SK-N-SH treated with all-trans-retinoic acid at 6 μM for 48 hours (cell line): ENCODE data around the gene HPCAL1.

Experiments
- ATAC-seq: fragments of 200-7000 bp; cut with Tn5 transposase; 3 replicates; pipeline ENCODE4 v1.9.1; 2020; ENCODE audit warnings: mild to moderate bottlenecking, moderate library complexity
- ARNTL ChIP-seq: fragments of 450-650 bp; formaldehyde crosslinking; IDR thresholded peaks from 2 replicates; pipeline ENCODE4 v1.5.0; 2020; ENCODE audit warnings: low read depth, mild to moderate bottlenecking, moderate library complexity, borderline replicate concordance
- BACH2 ChIP-seq: fragments of 250-450 bp; sonication (Bioruptor Pico); IDR thresholded peaks from 2 replicates; pipeline ENCODE4 v1.9.0; 2021; ENCODE audit warnings: mild to moderate bottlenecking, borderline replicate concordance
- CSDC2 ChIP-seq: fragments of 250-450 bp; sonication (Bioruptor Pico); IDR thresholded peaks from 2 replicates; pipeline ENCODE4 v1.5.0; 2020; ENCODE audit warnings: mild to moderate bottlenecking, moderate library complexity
- ESRRG ChIP-seq: fragments of 250-450 bp; sonication (Bioruptor Pico); IDR thresholded peaks from 2 replicates; pipeline ENCODE4 v1.6.1; 2021; ENCODE audit warnings: mild to moderate bottlenecking
- GLIS3 ChIP-seq: fragments of 250-450 bp; sonication (Bioruptor Pico); IDR thresholded peaks from 2 replicates; pipeline ENCODE4 v1.5.0; 2020; ENCODE audit warnings: mild to moderate bottlenecking, moderate library complexity
- ISL1 ChIP-seq: fragments of 250-450 bp; sonication (Bioruptor Pico); IDR thresholded peaks from 2 replicates; pipeline ENCODE4 v2.1.2; 2022; ENCODE audit warnings: mild to moderate bottlenecking, moderate library complexity
- OSR1 ChIP-seq: fragments of 250-450 bp; sonication (Bioruptor Pico); IDR thresholded peaks from 2 replicates; pipeline ENCODE4 v1.8.0; 2022; ENCODE audit warnings: moderate library complexity, mild to moderate bottlenecking, inconsistent platforms
- PPARA ChIP-seq: fragments of 250-450 bp; sonication (Bioruptor Pico); IDR thresholded peaks from 2 replicates; pipeline ENCODE4 v1.5.0; 2020; ENCODE audit warnings: mild to moderate bottlenecking, borderline replicate concordance
- RARB ChIP-seq: fragments of 250-450 bp; sonication (Bioruptor Pico); IDR thresholded peaks from 2 replicates; pipeline ENCODE4 v1.8.0; 2021; ENCODE audit warnings: mild to moderate bottlenecking, moderate library complexity
- SNAI2 ChIP-seq: fragments of 250-450 bp; sonication (Bioruptor Pico); IDR thresholded peaks from 2 replicates; pipeline ENCODE4 v1.5.0; 2020; ENCODE audit warnings: mild to moderate bottlenecking, moderate library complexity
- TCF4 ChIP-seq: fragments of 250-450 bp; sonication (Bioruptor Pico); IDR thresholded peaks from 2 replicates; pipeline ENCODE4 v1.8.0; 2021; ENCODE audit warnings: mild to moderate bottlenecking, moderate library complexity, borderline replicate concordance
- TOX ChIP-seq: fragments of 250-450 bp; sonication (Bioruptor Pico); IDR thresholded peaks from 2 replicates; pipeline ENCODE4 v1.8.0; 2021; ENCODE audit warnings: mild to moderate bottlenecking, moderate library complexity, borderline replicate concordance
- ZC3H10 ChIP-seq: fragments of 250-450 bp; sonication (Bioruptor Pico); IDR thresholded peaks from 2 replicates; pipeline ENCODE4 v1.5.1; 2021; ENCODE audit warnings: mild to moderate bottlenecking, moderate library complexity
- ZFP3 ChIP-seq: fragments of 250-450 bp; sonication (Bioruptor Pico); IDR thresholded peaks from 2 replicates; pipeline ENCODE4 v1.5.0; 2020; ENCODE audit warnings: mild to moderate bottlenecking, moderate library complexity
- ZNF565 ChIP-seq: fragments of 450-650 bp; formaldehyde crosslinking; conservative IDR thresholded peaks from 2 replicates; pipeline ENCODE4 v1.5.0; 2020; ENCODE audit warnings: low read depth, mild to moderate bottlenecking, moderate library complexity
- ZNF70 ChIP-seq: fragments of 450-650 bp; formaldehyde crosslinking; IDR thresholded peaks from 2 replicates; pipeline ENCODE4 v1.5.0; 2020; ENCODE audit warnings: mild to moderate bottlenecking, moderate library complexity
- ZNF8 ChIP-seq: fragments of 450-650 bp; formaldehyde crosslinking; IDR thresholded peaks from 2 replicates; pipeline ENCODE4 v1.5.0; 2020; ENCODE audit warnings: mild to moderate bottlenecking, moderate library complexity
- TF ChIP-seq, protein P1 (sequence below): fragments of 250-450 bp; sonication (Bioruptor Pico); IDR thresholded peaks from 2 replicates; pipeline ENCODE4 v1.5.1; 2020; ENCODE audit warnings: low read depth, mild to moderate bottlenecking, moderate library complexity
- TF ChIP-seq, protein P2 (sequence below): fragments of 250-450 bp; sonication (Bioruptor Pico); IDR thresholded peaks from 2 replicates; pipeline ENCODE4 v1.5.0; 2020; ENCODE audit warnings: mild to moderate bottlenecking, moderate library complexity
- TF ChIP-seq, protein P3 (sequence below): fragments of 250-450 bp; sonication (Bioruptor Pico); IDR thresholded peaks from 2 replicates; pipeline ENCODE4 v1.8.0; 2021; ENCODE audit warnings: low read depth, mild to moderate bottlenecking, moderate library complexity, borderline replicate concordance
- TF ChIP-seq, protein P4 (sequence below): fragments of 250-450 bp; sonication (Bioruptor Pico); IDR thresholded peaks from 2 replicates; pipeline ENCODE4 v1.5.1; 2021; ENCODE audit warnings: mild to moderate bottlenecking, moderate library complexity
- TF ChIP-seq, protein P5 (sequence below): fragments of 250-450 bp; sonication (Bioruptor Pico); IDR thresholded peaks from 2 replicates; pipeline ENCODE4 v1.8.0; 2020; ENCODE audit warnings: mild to moderate bottlenecking, moderate library complexity, borderline replicate concordance

Gene HPCAL1

DNA sequence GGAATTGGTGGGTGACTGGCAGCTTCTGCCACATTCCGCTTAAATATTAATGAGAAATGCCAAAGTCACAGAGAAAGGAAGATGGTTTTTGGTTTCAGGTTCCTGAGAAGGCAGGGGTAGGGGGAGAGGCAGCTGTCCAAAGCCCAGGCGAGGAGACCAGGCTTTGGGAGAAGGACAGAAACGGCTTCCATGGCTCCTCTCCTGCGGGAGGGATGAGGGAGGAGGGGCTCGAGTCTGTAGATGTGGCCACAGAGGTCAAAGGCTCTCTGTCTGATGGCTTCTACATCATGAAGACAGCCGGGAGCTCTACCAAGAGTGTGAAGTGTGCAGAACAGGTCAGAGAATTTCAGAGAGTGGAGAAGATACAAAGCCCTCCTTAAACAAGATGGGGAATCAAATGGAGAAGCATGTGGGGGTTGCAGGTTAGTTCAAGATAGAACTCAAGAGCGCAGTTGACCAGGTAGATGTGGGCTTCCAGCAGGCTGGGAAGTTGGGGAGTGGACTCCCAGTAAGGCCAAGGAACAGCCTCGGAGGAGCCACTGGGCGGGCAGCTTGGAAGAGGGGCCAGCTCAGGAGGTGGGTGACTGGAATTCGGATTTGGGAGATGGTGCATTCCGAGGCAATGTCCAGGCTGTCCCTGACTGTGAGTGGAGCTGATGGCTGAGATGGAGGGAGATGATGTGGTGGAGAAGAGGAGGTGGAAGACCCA, 23.8 kb upstream of the HPCAL1 start:
- no peak for ATAC-seq
- TF ChIP-seq ESRRG (CRISPR knock-in tag) = no peak
- no peak for TF ChIP-seq OSR1 (CRISPR knock-in tag)
- TF ChIP-seq RARB (CRISPR knock-in tag) = no peak
- TF ChIP-seq, protein P1, sequence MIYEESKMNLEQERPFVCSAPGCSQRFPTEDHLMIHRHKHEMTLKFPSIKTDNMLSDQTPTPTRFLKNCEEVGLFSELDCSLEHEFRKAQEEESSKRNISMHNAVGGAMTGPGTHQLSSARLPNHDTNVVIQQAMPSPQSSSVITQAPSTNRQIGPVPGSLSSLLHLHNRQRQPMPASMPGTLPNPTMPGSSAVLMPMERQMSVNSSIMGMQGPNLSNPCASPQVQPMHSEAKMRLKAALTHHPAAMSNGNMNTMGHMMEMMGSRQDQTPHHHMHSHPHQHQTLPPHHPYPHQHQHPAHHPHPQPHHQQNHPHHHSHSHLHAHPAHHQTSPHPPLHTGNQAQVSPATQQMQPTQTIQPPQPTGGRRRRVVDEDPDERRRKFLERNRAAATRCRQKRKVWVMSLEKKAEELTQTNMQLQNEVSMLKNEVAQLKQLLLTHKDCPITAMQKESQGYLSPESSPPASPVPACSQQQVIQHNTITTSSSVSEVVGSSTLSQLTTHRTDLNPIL (CRISPR knock-in tag) = no peak
- TF ChIP-seq ZNF70 (CRISPR knock-in tag) = no peak
- no peak for TF ChIP-seq GLIS3 (CRISPR knock-in tag)
- TF ChIP-seq TCF4 (CRISPR knock-in tag) = no peak
- no peak for TF ChIP-seq ISL1 (CRISPR knock-in tag)
- TF ChIP-seq, protein P2, sequence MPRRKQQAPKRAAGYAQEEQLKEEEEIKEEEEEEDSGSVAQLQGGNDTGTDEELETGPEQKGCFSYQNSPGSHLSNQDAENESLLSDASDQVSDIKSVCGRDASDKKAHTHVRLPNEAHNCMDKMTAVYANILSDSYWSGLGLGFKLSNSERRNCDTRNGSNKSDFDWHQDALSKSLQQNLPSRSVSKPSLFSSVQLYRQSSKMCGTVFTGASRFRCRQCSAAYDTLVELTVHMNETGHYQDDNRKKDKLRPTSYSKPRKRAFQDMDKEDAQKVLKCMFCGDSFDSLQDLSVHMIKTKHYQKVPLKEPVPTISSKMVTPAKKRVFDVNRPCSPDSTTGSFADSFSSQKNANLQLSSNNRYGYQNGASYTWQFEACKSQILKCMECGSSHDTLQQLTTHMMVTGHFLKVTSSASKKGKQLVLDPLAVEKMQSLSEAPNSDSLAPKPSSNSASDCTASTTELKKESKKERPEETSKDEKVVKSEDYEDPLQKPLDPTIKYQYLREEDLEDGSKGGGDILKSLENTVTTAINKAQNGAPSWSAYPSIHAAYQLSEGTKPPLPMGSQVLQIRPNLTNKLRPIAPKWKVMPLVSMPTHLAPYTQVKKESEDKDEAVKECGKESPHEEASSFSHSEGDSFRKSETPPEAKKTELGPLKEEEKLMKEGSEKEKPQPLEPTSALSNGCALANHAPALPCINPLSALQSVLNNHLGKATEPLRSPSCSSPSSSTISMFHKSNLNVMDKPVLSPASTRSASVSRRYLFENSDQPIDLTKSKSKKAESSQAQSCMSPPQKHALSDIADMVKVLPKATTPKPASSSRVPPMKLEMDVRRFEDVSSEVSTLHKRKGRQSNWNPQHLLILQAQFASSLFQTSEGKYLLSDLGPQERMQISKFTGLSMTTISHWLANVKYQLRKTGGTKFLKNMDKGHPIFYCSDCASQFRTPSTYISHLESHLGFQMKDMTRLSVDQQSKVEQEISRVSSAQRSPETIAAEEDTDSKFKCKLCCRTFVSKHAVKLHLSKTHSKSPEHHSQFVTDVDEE (CRISPR knock-in tag) = no peak
- no peak for TF ChIP-seq ARNTL (CRISPR knock-in tag)
- TF ChIP-seq ZFP3 (CRISPR knock-in tag) = no peak
- TF ChIP-seq ZNF8 (CRISPR knock-in tag) = no peak
- no peak for TF ChIP-seq BACH2 (CRISPR knock-in tag)
- TF ChIP-seq PPARA (CRISPR knock-in tag) = no peak
- no peak for TF ChIP-seq ZC3H10 (CRISPR knock-in tag)

DNA sequence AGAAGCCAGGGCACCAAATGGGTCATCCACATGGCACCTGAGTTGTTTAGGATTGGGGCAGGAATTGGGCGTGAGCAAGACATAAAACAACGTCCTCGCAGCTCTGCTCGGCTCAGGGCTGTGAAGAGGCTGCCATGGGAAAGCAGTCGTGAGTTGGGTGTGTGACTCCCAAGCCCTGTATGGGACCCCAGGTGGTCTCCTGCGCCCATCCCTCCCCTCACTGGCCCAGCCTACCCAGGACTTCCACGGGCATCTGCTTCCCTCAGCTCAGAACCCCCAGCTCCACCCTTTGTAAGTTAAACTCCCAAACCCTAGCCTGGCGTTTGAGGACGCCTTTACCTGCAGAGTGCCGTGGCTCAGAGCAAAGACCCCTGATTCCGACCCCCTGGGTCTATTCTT, 23.2 kb upstream of the HPCAL1 start:
- no peak for ATAC-seq
- TF ChIP-seq, protein P3, sequence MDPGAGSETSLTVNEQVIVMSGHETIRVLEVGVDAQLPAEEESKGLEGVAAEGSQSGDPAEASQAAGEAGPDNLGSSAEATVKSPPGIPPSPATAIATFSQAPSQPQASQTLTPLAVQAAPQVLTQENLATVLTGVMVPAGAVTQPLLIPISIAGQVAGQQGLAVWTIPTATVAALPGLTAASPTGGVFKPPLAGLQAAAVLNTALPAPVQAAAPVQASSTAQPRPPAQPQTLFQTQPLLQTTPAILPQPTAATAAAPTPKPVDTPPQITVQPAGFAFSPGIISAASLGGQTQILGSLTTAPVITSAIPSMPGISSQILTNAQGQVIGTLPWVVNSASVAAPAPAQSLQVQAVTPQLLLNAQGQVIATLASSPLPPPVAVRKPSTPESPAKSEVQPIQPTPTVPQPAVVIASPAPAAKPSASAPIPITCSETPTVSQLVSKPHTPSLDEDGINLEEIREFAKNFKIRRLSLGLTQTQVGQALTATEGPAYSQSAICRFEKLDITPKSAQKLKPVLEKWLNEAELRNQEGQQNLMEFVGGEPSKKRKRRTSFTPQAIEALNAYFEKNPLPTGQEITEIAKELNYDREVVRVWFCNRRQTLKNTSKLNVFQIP (CRISPR knock-in tag) = no peak
- TF ChIP-seq BACH2 (CRISPR knock-in tag) (no peak), TCF4 (CRISPR knock-in tag) (no peak), OSR1 (CRISPR knock-in tag) (no peak), ZC3H10 (CRISPR knock-in tag) (no peak), GLIS3 (CRISPR knock-in tag) (no peak), RARB (CRISPR knock-in tag) (no peak), ISL1 (CRISPR knock-in tag) (no peak), ZNF565 (CRISPR knock-in tag) (no peak), SNAI2 (CRISPR knock-in tag) (no peak), ZNF70 (CRISPR knock-in tag) (no peak), CSDC2 (CRISPR knock-in tag) (no peak), ARNTL (CRISPR knock-in tag) (no peak), ESRRG (CRISPR knock-in tag) (no peak), TOX (CRISPR knock-in tag) (no peak)
- TF ChIP-seq, protein P2 (CRISPR knock-in tag) = no peak
- TF ChIP-seq, protein P4, sequence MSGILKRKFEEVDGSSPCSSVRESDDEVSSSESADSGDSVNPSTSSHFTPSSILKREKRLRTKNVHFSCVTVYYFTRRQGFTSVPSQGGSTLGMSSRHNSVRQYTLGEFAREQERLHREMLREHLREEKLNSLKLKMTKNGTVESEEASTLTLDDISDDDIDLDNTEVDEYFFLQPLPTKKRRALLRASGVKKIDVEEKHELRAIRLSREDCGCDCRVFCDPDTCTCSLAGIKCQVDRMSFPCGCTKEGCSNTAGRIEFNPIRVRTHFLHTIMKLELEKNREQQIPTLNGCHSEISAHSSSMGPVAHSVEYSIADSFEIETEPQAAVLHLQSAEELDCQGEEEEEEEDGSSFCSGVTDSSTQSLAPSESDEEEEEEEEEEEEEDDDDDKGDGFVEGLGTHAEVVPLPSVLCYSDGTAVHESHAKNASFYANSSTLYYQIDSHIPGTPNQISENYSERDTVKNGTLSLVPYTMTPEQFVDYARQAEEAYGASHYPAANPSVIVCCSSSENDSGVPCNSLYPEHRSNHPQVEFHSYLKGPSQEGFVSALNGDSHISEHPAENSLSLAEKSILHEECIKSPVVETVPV (CRISPR knock-in tag) = no peak
- TF ChIP-seq, protein P5, sequence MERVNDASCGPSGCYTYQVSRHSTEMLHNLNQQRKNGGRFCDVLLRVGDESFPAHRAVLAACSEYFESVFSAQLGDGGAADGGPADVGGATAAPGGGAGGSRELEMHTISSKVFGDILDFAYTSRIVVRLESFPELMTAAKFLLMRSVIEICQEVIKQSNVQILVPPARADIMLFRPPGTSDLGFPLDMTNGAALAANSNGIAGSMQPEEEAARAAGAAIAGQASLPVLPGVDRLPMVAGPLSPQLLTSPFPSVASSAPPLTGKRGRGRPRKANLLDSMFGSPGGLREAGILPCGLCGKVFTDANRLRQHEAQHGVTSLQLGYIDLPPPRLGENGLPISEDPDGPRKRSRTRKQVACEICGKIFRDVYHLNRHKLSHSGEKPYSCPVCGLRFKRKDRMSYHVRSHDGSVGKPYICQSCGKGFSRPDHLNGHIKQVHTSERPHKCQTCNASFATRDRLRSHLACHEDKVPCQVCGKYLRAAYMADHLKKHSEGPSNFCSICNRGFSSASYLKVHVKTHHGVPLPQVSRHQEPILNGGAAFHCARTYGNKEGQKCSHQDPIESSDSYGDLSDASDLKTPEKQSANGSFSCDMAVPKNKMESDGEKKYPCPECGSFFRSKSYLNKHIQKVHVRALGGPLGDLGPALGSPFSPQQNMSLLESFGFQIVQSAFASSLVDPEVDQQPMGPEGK (CRISPR knock-in tag) = no peak
